ENCODE data around the gene WDR88. TPM values are rescaled to one million over a fixed set of nuclear protein-coding genes. Genes with fewer than 3 reads are reported as not detected.
"Not testable (repeated sequence)": the region's sequence is repeated elsewhere in the genome, so short reads cannot be mapped to it uniquely, and the experiment has no call there.

WDR88 gene
- total RNA-seq, 1 experiment from 2014 or later: 0.28 TPM

- TF ChIP-seq ZNF121 (CRISPR knock-in tag; IDR thresholded peaks at IDR 0.05) (no peak), ZNF317 (CRISPR knock-in tag; IDR thresholded peaks at IDR 0.05; ENCODE audit: borderline replicate concordance, low read depth) (no peak)
These were observed 19.1 kb downstream of the WDR88 start (continued) for GRCh38 chr19:33150852-33151518.

GRCh38 chr19:33152176-33152575 is 20.3 kb downstream of the WDR88 start:
- Mint-ChIP-seq H3K4me3 (no peak overlapping the region), H3K4me1 (no peaks in the 10 kb centered on the region), H3K27ac (no peak overlapping the region), H3K9me3 (no peaks in the 10 kb centered on the region), H3K36me3 (no peaks in the 10 kb centered on the region), H3K27me3 (ENCODE audit: low read depth) (no peaks in the 10 kb centered on the region)
- ATAC-seq: no peak
- DNase-seq (ENCODE audit: low spot score): no peak
- ChIA-PET POLR2A (no interaction called here), CTCF (interaction anchor here (2.4 kb wide), 1 partner anchor 32 kb away, joined by 7 read pairs; no protein-coding TSS in a partner anchor)
- TF ChIP-seq ZNF671 (CRISPR knock-in tag; IDR thresholded peaks at IDR 0.05) (no peak), MLX (CRISPR knock-in tag; IDR thresholded peaks at IDR 0.05) (no peak), GABPB1 (CRISPR knock-in tag; IDR thresholded peaks at IDR 0.05) (0 out of 2 replicates have a peak, but pooled peaks have one; percentile 59), NR3C1 (CRISPR knock-in tag; conservative IDR thresholded peaks at IDR 0.05; ENCODE audit: low read depth) (no peak), IRF2 (CRISPR knock-in tag; IDR thresholded peaks at IDR 0.05; ENCODE audit: borderline replicate concordance, low read depth) (no peak)

GRCh38 chr19:33152625-33153024 is 20.7 kb downstream of the WDR88 start:
- CTCF ChIA-PET: interaction anchor here (1.1 to 2.4 kb wide), 2 partner anchors 10 to 32 kb away, joined by 4 to 7 read pairs; no protein-coding TSS in a partner anchor
- H3K27ac Mint-ChIP-seq; H3K36me3 Mint-ChIP-seq; ATAC-seq; H3K27me3 Mint-ChIP-seq (ENCODE audit: low read depth); H3K4me1 Mint-ChIP-seq; H3K9me3 Mint-ChIP-seq; H3K4me3 Mint-ChIP-seq; DNase-seq (ENCODE audit: low spot score); POLR2A ChIA-PET: not testable (repeated sequence)

- H3K9me3 Mint-ChIP-seq; DNase-seq (ENCODE audit: low spot score); H3K4me3 Mint-ChIP-seq; H3K4me1 Mint-ChIP-seq; H3K36me3 Mint-ChIP-seq; H3K27ac Mint-ChIP-seq; ATAC-seq; POLR2A ChIA-PET; H3K27me3 Mint-ChIP-seq (ENCODE audit: low read depth): not testable (repeated sequence)
- CTCF ChIA-PET: interaction anchor here (1.2 kb wide), 1 partner anchor 22 kb away, joined by 6 read pairs; no protein-coding TSS in a partner anchor
These were observed 22.4 kb downstream of the WDR88 start for GRCh38 chr19:33154313-33154712.

GRCh38 chr19:33156334-33156733 is 24.4 kb downstream of the WDR88 start:
- ATAC-seq (no peak), DNase-seq (ENCODE audit: low spot score) (no peak)
- Mint-ChIP-seq H3K36me3 (no peaks in the 10 kb centered on the region), H3K27me3 (ENCODE audit: low read depth) (no peaks in the 10 kb centered on the region), H3K27ac (no peak overlapping the region), H3K4me3 (no peak overlapping the region), H3K9me3 (peaks cover 9% of the 10 kb centered on the region), H3K4me1 (no peaks in the 10 kb centered on the region)
- TF ChIP-seq, protein P1, sequence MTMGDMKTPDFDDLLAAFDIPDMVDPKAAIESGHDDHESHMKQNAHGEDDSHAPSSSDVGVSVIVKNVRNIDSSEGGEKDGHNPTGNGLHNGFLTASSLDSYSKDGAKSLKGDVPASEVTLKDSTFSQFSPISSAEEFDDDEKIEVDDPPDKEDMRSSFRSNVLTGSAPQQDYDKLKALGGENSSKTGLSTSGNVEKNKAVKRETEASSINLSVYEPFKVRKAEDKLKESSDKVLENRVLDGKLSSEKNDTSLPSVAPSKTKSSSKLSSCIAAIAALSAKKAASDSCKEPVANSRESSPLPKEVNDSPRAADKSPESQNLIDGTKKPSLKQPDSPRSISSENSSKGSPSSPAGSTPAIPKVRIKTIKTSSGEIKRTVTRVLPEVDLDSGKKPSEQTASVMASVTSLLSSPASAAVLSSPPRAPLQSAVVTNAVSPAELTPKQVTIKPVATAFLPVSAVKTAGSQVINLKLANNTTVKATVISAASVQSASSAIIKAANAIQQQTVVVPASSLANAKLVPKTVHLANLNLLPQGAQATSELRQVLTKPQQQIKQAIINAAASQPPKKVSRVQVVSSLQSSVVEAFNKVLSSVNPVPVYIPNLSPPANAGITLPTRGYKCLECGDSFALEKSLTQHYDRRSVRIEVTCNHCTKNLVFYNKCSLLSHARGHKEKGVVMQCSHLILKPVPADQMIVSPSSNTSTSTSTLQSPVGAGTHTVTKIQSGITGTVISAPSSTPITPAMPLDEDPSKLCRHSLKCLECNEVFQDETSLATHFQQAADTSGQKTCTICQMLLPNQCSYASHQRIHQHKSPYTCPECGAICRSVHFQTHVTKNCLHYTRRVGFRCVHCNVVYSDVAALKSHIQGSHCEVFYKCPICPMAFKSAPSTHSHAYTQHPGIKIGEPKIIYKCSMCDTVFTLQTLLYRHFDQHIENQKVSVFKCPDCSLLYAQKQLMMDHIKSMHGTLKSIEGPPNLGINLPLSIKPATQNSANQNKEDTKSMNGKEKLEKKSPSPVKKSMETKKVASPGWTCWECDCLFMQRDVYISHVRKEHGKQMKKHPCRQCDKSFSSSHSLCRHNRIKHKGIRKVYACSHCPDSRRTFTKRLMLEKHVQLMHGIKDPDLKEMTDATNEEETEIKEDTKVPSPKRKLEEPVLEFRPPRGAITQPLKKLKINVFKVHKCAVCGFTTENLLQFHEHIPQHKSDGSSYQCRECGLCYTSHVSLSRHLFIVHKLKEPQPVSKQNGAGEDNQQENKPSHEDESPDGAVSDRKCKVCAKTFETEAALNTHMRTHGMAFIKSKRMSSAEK (CRISPR knock-in tag; IDR thresholded peaks at IDR 0.05; ENCODE audit: borderline replicate concordance): no peak
- POLR2A ChIA-PET: no interaction called here
- CTCF ChIA-PET: interaction anchor here (0.8 to 2.0 kb wide), 5 partner anchors 9 to 31 kb away, joined by 4 to 8 read pairs (median 5); no protein-coding TSS in a partner anchor

GRCh38 chr19:33157906-33158305 is 26.0 kb downstream of the WDR88 start:
- CTCF ChIA-PET: interaction anchor here (1.1 to 2.0 kb wide), 3 partner anchors 10 to 26 kb away, joined by 3 to 6 read pairs (median 4); no protein-coding TSS in a partner anchor
- Mint-ChIP-seq H3K4me3 (no peak overlapping the region), H3K9me3 (peaks cover 9% of the 10 kb centered on the region), H3K27me3 (ENCODE audit: low read depth) (no peaks in the 10 kb centered on the region), H3K4me1 (no peaks in the 10 kb centered on the region), H3K27ac (no peak overlapping the region), H3K36me3 (no peaks in the 10 kb centered on the region)
- no peak for ATAC-seq
- DNase-seq (ENCODE audit: low spot score): no peak
- POLR2A ChIA-PET: no interaction called here
- TF ChIP-seq, protein P2, sequence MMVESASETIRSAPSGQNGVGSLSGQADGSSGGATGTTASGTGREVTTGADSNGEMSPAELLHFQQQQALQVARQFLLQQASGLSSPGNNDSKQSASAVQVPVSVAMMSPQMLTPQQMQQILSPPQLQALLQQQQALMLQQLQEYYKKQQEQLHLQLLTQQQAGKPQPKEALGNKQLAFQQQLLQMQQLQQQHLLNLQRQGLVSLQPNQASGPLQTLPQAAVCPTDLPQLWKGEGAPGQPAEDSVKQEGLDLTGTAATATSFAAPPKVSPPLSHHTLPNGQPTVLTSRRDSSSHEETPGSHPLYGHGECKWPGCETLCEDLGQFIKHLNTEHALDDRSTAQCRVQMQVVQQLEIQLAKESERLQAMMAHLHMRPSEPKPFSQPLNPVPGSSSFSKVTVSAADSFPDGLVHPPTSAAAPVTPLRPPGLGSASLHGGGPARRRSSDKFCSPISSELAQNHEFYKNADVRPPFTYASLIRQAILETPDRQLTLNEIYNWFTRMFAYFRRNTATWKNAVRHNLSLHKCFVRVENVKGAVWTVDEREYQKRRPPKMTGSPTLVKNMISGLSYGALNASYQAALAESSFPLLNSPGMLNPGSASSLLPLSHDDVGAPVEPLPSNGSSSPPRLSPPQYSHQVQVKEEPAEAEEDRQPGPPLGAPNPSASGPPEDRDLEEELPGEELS (CRISPR knock-in tag; IDR thresholded peaks at IDR 0.05): no peak
- TF ChIP-seq USF1 (CRISPR knock-in tag; IDR thresholded peaks at IDR 0.05): no peak
- TF ChIP-seq ZNF317 (CRISPR knock-in tag; IDR thresholded peaks at IDR 0.05; ENCODE audit: borderline replicate concordance, low read depth): no peak
- TF ChIP-seq ERG (CRISPR knock-in tag; IDR thresholded peaks at IDR 0.05): no peak
- TF ChIP-seq E2F1 (CRISPR knock-in tag; IDR thresholded peaks at IDR 0.05): no peak

All from WTC11 (cell line).